C4-2B (cell line): Measurements from ENCODE around the gene SLC30A3.
"Not testable (repeated sequence)": the region's sequence is repeated elsewhere in the genome, so short reads cannot be mapped to it uniquely, and the experiment has no call there.

Experiments used
- ZFX ChIP-seq: fragments of 450-650 bp; IDR thresholded peaks from 2 replicates; pipeline ENCODE4 v1.6.1; 2017
- TF ChIP-seq, protein P1 (sequence below): fragments of 450-650 bp; conservative IDR thresholded peaks from 2 replicates; pipeline ENCODE4 v1.5.1; 2017; ENCODE audit warnings: mild to moderate bottlenecking

DNA sequence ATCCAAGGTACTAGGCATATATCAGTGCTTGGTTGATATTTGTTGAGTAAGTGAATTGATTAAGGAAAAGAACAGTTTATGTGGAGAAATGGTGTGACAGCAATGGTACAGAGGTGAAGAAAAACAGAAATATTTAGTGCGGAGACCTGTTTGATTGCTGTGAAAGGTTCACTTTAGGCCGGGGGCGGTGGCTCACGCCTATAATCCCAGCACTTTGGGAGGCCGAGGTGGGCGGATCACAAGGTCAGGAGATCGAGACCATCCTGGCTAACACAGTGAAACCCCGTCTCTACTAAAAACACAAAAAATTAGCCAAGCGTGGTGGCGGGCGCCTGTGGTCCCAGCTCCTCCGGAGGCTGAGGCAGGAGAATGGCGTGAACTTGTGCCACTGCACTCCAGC lies 5.4 kb upstream of the SLC30A3 start:
- TF ChIP-seq, protein P1, sequence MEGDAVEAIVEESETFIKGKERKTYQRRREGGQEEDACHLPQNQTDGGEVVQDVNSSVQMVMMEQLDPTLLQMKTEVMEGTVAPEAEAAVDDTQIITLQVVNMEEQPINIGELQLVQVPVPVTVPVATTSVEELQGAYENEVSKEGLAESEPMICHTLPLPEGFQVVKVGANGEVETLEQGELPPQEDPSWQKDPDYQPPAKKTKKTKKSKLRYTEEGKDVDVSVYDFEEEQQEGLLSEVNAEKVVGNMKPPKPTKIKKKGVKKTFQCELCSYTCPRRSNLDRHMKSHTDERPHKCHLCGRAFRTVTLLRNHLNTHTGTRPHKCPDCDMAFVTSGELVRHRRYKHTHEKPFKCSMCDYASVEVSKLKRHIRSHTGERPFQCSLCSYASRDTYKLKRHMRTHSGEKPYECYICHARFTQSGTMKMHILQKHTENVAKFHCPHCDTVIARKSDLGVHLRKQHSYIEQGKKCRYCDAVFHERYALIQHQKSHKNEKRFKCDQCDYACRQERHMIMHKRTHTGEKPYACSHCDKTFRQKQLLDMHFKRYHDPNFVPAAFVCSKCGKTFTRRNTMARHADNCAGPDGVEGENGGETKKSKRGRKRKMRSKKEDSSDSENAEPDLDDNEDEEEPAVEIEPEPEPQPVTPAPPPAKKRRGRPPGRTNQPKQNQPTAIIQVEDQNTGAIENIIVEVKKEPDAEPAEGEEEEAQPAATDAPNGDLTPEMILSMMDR: not testable (repeated sequence)
- not testable (repeated sequence) for TF ChIP-seq ZFX
